SK-MEL-5 (cell line): ENCODE measurements around the gene PPM1K. TPM values are rescaled to one million over a fixed set of nuclear protein-coding genes. Genes with fewer than 3 reads are reported as not detected.

Experiments
- DNase-seq: peaks from one replicate; pipeline ENCODE4 v3.0.0-alpha.2; 2016; ENCODE audit warnings: low read depth, low spot score
- in situ Hi-C: cut with HindIII; loops from 2 replicates; pipeline ENCODE4 v1.10.0; 2016; ENCODE audit warnings: low sequenced_read_pairs, high pct_unique_total_duplicates, low pct_unique_long_range_greater_than_20kb
- small RNA-seq, 2 experiments: library from RNA; depleted of rRNA; stranded (forward); fragments of <200 nt; gene quantifications; one replicate each; pipeline ENCODE3, GENCODE V24; 2014
- total RNA-seq: library from RNA; depleted of rRNA; stranded (reverse); fragments of >200 nt; shearing (Covaris generic); gene quantifications from 2 replicates; pipeline ENCODE4 v1.2.3, GENCODE V29; 2014; rRNA removed

The PPM1K gene
- total RNA-seq, 1 experiment from 2014 or later, result 4.8 TPM

DNA sequence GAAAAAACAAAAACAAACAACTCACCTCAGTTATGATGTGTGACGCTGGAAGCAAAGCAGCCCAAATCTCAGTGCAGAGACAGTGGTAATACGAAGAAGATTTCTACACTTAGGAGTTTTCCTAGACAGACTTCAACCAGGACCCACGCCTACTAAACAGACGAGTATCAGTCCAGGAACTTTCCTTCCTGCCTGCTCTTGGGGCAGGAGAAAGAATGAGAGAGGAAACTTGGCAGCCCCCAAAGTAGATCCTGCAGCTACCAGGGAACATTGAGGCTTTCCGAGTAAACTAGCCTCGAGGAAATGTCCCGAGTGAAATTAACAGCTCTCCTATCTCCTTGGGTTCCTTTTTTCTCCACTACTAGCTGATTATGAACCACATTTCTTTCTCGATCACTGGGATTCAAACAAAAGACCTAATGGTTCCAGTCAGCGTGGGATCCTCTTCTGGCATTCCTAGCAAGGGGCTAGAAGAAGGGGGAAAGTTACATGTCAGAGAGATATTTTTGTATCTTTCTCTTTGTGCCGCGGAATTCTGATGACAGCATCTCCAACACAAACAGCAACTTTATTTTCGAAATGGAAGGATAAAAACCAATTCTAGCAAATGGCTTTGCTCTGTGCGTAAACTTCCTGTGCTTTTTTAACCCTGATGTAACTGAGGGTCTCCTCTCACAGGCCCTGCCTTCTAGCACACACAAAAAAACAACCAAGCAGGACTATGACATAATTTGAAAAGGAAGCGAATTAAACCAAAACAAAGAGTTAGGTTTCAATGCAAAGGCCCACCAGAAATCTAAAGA, 53.2 kb downstream of the PPM1K start:
- in situ Hi-C loops, result loop anchor here (25.0 kb wide), 1 partner anchor 281 kb away; the partner anchor contains the start of gene PYURF
- DNase-seq, result no peak

- in situ Hi-C loops, result loop anchor here (25.0 kb wide), 1 partner anchor 282 kb away; the partner anchor contains the start of gene PYURF
- DNase-seq, result no peak
Observed at GRCh38 chr4:88230461-88230891, 53.9 kb downstream of the PPM1K start.

DNA sequence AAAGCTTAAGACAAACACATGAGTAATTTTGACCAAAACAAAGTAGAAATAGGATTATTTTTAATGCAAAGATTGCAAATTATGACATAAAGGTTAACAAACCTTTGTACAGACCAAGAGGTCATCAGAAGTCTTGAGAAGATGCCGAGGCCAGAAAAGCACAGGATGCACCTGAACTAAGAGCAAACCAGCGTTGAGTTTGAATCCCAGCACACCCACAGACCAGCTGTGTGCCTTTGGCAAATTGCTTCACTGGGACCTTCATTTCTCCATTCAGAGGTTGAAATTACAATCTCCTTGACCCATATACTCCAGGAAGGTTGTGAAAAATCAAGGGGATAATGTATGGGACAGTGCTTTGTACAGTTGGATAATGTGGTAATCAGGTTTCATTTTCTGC, 56.6 kb downstream of the PPM1K start:
- in situ Hi-C loops, result loop anchor here (25.0 kb wide), 1 partner anchor 285 kb away; the partner anchor contains the start of gene PYURF
- no peak for DNase-seq

DNA sequence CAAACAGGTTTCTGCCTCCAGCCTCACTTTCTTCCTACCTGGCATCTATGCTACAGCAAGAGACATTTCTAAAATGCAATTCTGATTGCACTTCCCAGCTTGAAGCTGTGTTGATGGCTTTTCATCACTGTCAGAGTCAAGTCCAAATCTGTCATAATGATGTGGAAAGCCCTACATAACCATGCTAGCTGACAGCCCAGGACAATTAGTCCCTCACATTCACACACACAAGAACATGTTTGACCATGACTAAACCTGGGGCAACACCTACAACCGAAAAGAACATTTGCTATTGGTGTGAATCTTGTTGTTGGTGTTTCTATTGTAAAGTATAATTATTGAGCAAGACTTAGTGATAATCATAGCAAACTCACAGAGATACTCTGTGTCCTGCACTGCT, 58.2 kb downstream of the PPM1K start:
- no peak for DNase-seq
- in situ Hi-C loops, result loop anchor here (25.0 kb wide), 1 partner anchor 286 kb away; the partner anchor contains the start of gene PYURF

DNA sequence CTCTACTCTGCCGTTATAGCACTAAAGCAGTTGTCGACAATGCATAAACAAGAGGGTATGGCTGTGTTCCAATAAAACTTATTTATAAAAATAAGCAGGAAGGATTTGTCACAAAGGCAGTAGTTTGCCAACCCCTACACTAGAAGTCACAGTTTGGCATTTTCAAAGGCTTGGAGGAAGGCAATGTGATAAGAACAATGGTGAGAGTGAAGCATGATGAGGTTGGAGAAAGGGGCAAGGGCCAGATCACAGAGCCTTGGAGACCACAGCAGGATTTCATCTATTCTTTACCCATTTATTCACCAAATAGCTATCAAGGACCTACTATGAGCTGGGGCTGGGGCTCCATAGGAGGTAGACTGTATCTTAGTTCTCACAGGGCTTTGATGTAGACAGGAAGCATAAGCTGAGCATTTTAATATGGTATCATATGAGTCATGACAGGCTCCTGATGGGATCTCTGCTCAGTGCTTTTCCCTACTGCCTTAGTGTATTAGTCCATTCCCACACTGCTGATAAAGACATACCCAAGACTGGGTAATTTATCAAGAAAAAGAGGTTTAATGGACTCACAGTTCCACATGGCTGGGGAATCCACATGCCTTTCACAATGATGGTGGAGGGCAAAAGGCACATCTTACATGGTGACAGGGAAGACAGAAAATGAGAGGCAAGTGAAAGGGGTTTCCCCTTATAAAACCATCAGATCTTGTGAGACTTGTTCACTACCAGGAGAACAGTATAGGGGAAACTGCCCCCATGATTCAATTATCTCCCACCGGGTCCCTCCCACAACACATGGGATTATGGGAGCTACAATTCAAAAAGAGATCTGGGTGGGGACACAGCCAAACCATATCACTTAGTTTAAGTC, 58.9 kb downstream of the PPM1K start:
- in situ Hi-C loops, result loop anchor here (25.0 kb wide), 1 partner anchor 287 kb away; the partner anchor contains the start of gene PYURF
- DNase-seq, result no peak

DNA sequence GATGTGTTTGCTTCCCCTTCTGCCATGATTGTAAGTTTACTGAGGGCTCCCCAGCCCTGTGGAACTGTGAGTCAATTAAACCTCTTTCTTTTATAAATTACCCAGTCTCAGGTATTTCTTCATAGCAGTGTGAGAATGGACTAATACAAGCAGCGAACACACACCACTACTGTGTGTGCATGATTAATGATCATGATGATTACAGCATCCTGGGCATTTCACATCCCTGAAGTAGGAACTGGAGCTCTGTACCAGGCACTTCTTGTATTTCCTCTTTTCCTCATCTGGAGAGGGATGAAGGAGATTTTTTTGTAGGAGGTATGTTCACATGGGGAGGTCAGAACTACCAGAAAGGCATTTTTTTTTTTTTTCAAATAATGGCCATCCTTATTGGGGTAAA, 60.8 kb downstream of the PPM1K start:
- in situ Hi-C loops, result no loop called here

GRCh38 chr4:88219099-88219498, 65.3 kb downstream of the PPM1K start:
- peak; percentile 60 for DNase-seq
- in situ Hi-C loops, result no loop called here

More for the DNA sequence above, 60.8 kb downstream of the PPM1K start:
- DNase-seq, result no peak

GRCh38 chr4:88217169-88217568, 67.2 kb downstream of the PPM1K start:
- in situ Hi-C loops, result no loop called here
- no peak for DNase-seq

DNA sequence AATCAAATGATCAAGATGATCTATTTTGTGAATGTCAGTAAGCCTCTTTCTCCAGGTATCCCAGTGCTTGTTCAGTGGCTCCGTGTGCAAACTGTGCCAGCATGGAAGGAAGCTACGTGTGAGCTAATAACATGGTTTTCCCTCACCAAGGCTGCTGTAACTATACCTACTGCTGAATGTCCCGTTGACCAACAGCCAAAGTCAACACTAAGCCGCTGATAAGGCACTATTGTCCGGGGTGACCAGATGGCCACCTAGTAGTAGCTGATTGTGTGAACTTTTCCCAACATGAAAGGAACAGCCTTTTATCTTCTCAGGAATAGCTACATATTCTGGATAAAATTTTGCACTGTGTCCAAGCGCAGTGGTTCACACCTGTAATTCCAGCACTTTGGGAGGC, 68.0 kb downstream of the PPM1K start:
- in situ Hi-C loops, result no loop called here
- no peak for DNase-seq

- no peak for DNase-seq
- in situ Hi-C loops, result no loop called here
Observed at GRCh38 chr4:88215351-88215750, 69.0 kb downstream of the PPM1K start.

DNA sequence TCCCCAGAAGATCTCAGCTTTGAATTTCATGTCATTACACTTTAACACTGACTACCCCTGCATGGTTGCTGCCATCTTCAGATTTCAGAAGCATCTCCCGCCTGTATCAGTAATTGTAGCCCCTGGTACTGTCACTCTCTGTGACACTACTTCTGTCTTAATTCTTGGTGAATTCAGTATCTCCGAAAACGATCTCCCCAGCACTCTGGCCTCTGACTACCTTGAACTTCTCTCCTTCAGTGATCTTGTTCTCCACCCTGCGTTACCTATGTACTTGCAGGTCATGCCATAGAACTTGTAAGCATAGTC, 72.2 kb downstream of the PPM1K start:
- in situ Hi-C loops, result no loop called here
- DNase-seq, result no peak

DNA sequence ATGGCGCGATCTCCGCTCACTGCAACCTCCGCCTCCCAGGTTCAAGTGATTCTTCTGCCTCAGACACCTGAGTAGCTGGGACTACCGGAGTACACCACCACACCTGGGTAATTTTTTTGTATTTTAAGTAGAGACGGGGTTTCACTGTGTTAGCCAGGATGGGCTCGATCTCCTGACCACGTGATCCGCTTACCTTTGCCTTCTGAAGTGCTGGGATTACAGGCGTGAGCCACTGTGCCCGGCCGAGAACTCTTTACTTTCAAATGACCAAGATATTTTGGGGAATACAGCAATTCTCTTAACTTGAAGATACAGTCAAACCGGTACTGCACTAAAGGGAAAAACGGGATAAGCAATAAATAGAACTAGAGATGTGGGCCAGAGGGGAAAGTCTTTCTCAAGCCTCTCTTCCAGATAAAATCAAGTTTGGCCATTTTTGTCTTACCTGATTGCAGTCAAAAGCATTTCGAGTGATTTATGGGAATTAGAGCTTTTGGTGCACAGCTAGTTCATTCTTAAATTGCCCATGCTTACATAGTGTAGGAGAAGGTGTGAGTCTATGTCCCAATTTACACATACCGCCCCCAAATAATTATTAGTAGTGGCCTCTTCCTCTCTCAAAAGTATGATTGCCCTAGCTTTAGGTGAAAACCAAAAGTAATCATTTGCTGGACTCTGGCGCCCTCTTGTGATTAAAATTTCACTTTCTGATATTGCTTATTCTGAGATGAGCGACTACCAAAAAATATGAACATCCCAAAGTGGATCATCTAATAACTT, 72.7 kb downstream of the PPM1K start:
- in situ Hi-C loops, result no loop called here
- DNase-seq, result peak; percentile 65

GRCh38 chr4:88208156-88208555, 76.2 kb downstream of the PPM1K start:
- in situ Hi-C loops, result no loop called here
- DNase-seq, result no peak

Small RNAs within 50 kb of the gene (small RNA-seq; reads per million reads assigned to genes)
- 0 reads per million in 2 experiments for gene RF00019
- 0 reads per million in 2 experiments for gene RNU6-1298P

Other genes starting within 250 kb of the PPM1K start
- 2.0 TPM in 2 replicates for gene ABCG2, start 125.9 kb downstream of the PPM1K start, total RNA-seq
- 2.0 and 2.8 TPM in 2 replicates for gene HERC6, start 94.3 kb upstream of the PPM1K start, total RNA-seq
- 5.3 and 6.1 TPM in 2 replicates for gene HERC5, start 172.6 kb upstream of the PPM1K start, total RNA-seq
- gene PYURF, start 239.2 kb upstream of the PPM1K start, total RNA-seq, result 142 and 153 TPM in 2 replicates